ENCODE measurements around the gene SYN1.

The SYN1 gene

GRCh38 chrX:47540754-47541538 is 78.7 kb downstream of the SYN1 start:
- Histone ChIP-seq H3K9me3 (no peaks in the 10 kb centered on the region), H3K27me3 (ENCODE audit: low read depth) (no peaks in the 10 kb centered on the region), H3K4me1 (peaks cover 4% of the 10 kb centered on the region), H3K4me3 (no peak overlapping the region), H3K36me3 (replicated peaks) (no peaks in the 10 kb centered on the region)
- in situ Hi-C loops (cut with MboI; ENCODE audit: low sequenced_read_pairs), result no loop called here
- peak; percentile 90 to 97 for DNase-seq (ENCODE audit: low spot score in 2 of 2)

- Histone ChIP-seq H3K4me1 (peaks cover 4% of the 10 kb centered on the region), H3K27me3 (ENCODE audit: low read depth) (no peaks in the 10 kb centered on the region), H3K4me3 (no peak overlapping the region), H3K36me3 (replicated peaks) (no peaks in the 10 kb centered on the region), H3K9me3 (no peaks in the 10 kb centered on the region)
- no peak for DNase-seq (ENCODE audit: low spot score in 2 of 2)
- in situ Hi-C loops (cut with MboI; ENCODE audit: low sequenced_read_pairs), result no loop called here
Observed at GRCh38 chrX:47539860-47540259, 79.8 kb downstream of the SYN1 start.

DNA sequence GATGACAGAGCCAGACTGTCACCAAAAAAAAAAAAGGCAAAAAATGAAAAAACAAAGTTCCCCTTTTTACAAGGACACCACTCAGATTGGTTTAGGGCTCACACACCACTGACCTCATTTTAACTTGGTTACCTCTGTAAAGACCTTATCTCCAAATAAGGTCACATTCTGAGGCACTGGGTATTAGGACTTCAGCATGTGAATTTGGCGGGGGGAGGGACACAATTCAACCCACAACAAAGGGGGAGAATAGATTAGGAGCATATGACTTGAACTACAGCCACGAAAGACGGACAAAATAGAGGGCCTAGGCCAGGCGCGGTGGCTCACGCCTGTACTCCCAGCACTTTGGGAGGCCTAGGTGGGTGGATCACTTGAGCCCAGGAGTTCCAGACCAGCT is 89.6 kb downstream of the SYN1 start:
- H3K4me3 ChIP-seq, result no peak overlapping the region
- in situ Hi-C loops (cut with MboI; ENCODE audit: low sequenced_read_pairs), result no loop called here
- H3K36me3 ChIP-seq (replicated peaks), result no peaks in the 10 kb centered on the region

GRCh38 chrX:47529548-47529947 is 90.1 kb downstream of the SYN1 start:
- Histone ChIP-seq H3K36me3 (replicated peaks) (no peaks in the 10 kb centered on the region), H3K9me3 (no peaks in the 10 kb centered on the region), H3K4me1 (no peaks in the 10 kb centered on the region), H3K4me3 (no peak overlapping the region), H3K27me3 (ENCODE audit: low read depth) (no peaks in the 10 kb centered on the region)
- no peak for DNase-seq (ENCODE audit: low spot score in 2 of 2)
- in situ Hi-C loops (cut with MboI; ENCODE audit: low sequenced_read_pairs), result loop anchor here (10.0 kb wide), 1 partner anchor 155 kb away; the partner anchor contains the start of gene ZNF157

More for the DNA sequence above, 89.6 kb downstream of the SYN1 start:
- no peaks in the 10 kb centered on the region for H3K9me3 ChIP-seq
- no peaks in the 10 kb centered on the region for H3K4me1 ChIP-seq
- no peak for DNase-seq (ENCODE audit: low spot score in 2 of 2)
- H3K27me3 ChIP-seq (ENCODE audit: low read depth), result no peaks in the 10 kb centered on the region

- no peaks in the 10 kb centered on the region for H3K36me3 ChIP-seq (replicated peaks)
- no peaks in the 10 kb centered on the region for H3K27me3 ChIP-seq (ENCODE audit: low read depth)
- DNase-seq (ENCODE audit: low spot score in 2 of 2), result no peak
- H3K9me3 ChIP-seq, result no peaks in the 10 kb centered on the region
- H3K4me3 ChIP-seq, result peak overlapping the region; percentile 45
- peaks cover 7% of the 10 kb centered on the region for H3K4me1 ChIP-seq
- in situ Hi-C loops (cut with MboI; ENCODE audit: low sequenced_read_pairs), result loop anchor here (5.0 to 10.0 kb wide), 2 partner anchors 149 to 331 kb away; partner anchors contain the start of genes UBA1 and ZNF157
Observed at GRCh38 chrX:47523713-47524166, 95.9 kb downstream of the SYN1 start.

GRCh38 chrX:47523297-47523696 is 96.4 kb downstream of the SYN1 start:
- DNase-seq (ENCODE audit: low spot score in 2 of 2), result peak; percentile 77 to 96
- H3K9me3 ChIP-seq, result no peaks in the 10 kb centered on the region
- in situ Hi-C loops (cut with MboI; ENCODE audit: low sequenced_read_pairs), result loop anchor here (5.0 to 10.0 kb wide), 2 partner anchors 148 to 331 kb away; partner anchors contain the start of genes UBA1 and ZNF157
- peak overlapping the region; percentile 45 for H3K4me3 ChIP-seq
- H3K36me3 ChIP-seq (replicated peaks), result no peaks in the 10 kb centered on the region
- H3K4me1 ChIP-seq, result peaks cover 7% of the 10 kb centered on the region
- H3K27me3 ChIP-seq (ENCODE audit: low read depth), result no peaks in the 10 kb centered on the region

Measured in HAP-1 (cell line).